H1 (cell line): Measurements from ENCODE around the gene MTPN. TPM values are rescaled to one million over a fixed set of nuclear protein-coding genes. Genes with fewer than 3 reads are reported as not detected.

ENCODE experiments used
- CTCF ChIP-seq, 3 experiments: IDR thresholded peaks; 1 replicate in 2 of 3; 2 replicates in 1 of 3; pipeline versions ENCODE4 v1.5.1 to v1.6.1; 2011; ENCODE audit warnings: low read length in 3 of 3, mild to moderate bottlenecking in 3 of 3, inconsistent platforms in 2 of 3, low read depth in 1 of 3, moderate library complexity in 1 of 3; ENCODE audit not compliant: insufficient read depth in 1 of 3; ENCODE audit errors: control extremely low read depth in 1 of 3
- E2F6 ChIP-seq: IDR thresholded peaks from 2 replicates; pipeline ENCODE4 v1.6.1; 2012; ENCODE audit warnings: inconsistent platforms
- polyA plus RNA-seq, 7 experiments: library from polyadenylated mRNA; depleted of rRNA in 3 of 7; stranded (reverse) in 5 of 7; unstranded in 2 of 7; fragments of >200 nt in 5 of 7; fragments of 200-250 nt in 2 of 7; gene quantifications; 1 replicate in 5 of 7; 2 replicates in 1 of 7; 4 replicates in 1 of 7; pipeline versions ENCODE4 v1.2.1 to v1.2.3, GENCODE V29; 2011 to 2013; ENCODE audit warnings: missing spikeins in 2 of 7, mixed read lengths in 2 of 7
- total RNA-seq: library from RNA; stranded (reverse); fragmentation: NEBNext Ultra II Directional; extraction: Animal tissue kit (Norgen Biotek cat#: 25700); gene quantifications from 2 replicates; pipeline ENCODE4 v1.2.1, GENCODE V29; 2021

Gene MTPN
- total and polyA plus RNA-seq, 2 of the 8 experiments (the other 6 are each of a cell fraction or from before 2014, with no cell fraction given), result 33.0 to 101 TPM

GRCh38 chr7:135898226-135898625 is 78.9 kb downstream of the MTPN start (continued):
- no peak for TF ChIP-seq CTCF (IDR thresholded peaks at IDR 0.05; ENCODE audit: control extremely low read depth in 1 of 3, insufficient read depth in 1 of 3, low read depth in 1 of 3, low read length in 3 of 3)
- no peak for TF ChIP-seq E2F6
